Measurements from ENCODE around the gene SFPQ.
"Not testable (repeated sequence)": the region's sequence is repeated elsewhere in the genome, so short reads cannot be mapped to it uniquely, and the experiment has no call there.

SFPQ gene

GRCh38 chr1:35186239-35186638 is 6.7 kb downstream of the SFPQ start:
- DNase-seq = no peak

DNA sequence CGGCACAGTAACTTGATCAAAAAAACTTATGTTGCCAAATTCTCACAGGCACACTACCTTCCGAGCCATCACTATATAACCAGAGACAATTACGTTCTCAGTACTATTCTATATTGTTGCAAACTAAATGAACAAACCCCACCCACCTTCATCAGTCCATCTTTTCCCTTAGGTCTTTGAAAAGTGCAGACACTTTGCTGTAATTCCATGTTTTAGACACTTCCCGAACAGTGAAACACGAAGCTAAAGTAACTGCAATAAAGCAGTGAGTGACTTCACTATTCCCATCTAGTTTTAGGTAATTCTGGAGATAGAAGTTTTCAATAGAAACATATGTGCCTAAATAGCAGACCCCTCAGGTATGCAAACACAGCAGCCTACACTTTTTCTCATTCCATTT is 7.7 kb downstream of the SFPQ start:
- DNase-seq = no peak

DNA sequence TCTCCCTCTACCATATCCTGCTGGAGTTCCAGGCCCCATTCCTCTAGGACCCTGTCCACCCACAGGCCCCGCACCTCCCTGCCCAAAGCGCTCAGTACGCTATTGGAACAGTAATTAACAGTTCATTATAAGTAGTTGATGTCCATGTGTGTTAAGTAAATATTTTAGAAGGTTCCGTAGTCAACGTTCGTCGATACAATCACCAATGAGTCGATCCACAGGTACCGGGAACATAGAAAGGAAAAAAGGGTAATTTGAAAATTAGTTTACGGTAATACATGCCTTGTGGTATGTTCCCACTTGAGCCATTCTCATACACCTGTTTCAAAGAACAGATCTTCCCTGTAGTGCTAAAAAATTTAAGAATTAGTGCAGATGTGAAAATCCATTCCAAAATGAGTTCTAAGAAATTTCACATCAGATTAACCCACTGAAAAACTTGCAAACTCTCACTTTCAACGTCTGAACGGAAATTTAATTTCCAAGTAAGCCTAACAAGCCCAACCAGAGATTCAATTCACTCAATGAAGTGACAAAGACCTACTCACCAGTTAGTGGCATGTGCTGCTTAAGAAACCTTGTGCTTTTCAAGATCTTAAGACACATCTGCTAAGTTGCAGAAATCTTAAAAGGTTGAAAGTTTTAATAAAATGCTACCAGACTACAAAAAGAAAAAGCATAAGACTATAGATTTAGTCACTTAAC is 8.3 kb downstream of the SFPQ start:
- DNase-seq = no peak

GRCh38 chr1:35181790-35182455 is 11.0 kb downstream of the SFPQ start:
- DNase-seq = no peak

GRCh38 chr1:35180776-35181374 is 12.1 kb downstream of the SFPQ start:
- DNase-seq = no peak

DNA sequence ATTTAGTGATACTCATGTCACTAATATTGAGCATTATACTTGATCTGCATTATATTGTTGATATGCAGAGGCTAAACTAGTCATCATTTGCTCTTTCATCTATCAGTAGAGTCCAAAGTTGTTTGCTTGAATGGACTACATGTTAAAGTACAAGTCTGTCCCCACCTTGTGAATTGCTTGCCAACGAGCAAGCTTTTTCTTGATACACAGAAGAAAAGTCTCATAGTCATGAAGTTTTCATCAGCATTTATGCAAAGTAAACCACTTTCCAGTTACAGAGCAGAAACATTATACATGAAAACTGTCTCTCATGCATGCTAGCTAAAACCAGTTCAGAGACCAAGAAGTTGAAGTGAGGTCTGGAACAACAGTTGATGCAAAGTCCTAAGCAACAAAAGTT is 13.0 kb downstream of the SFPQ start:
- DNase-seq = no peak

DNA sequence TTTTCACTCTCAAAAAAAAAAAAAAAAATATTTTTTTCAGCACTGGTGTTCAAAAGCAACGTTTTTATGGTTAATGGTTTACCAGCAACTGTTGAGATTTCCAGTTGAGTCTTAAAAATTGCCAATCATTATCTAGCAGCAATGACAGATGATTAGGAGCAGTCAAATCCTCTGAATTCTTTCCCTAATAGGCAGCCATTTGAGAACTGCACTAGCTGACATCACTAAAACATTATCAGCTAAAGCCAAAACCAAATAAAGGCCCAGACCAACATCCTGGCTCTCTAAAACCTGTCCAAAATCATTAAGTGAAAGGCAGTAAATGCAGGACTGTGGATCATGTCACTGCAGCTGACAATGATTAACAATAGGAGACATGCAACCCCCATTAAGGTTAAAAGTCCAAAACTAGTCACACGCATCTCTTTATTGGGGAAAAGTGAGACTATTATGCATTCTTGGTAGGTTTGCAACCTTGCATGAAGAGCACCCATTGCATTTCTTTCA is 14.0 kb downstream of the SFPQ start:
- DNase-seq = no peak

- DNase-seq = no peak
These were observed 14.7 kb downstream of the SFPQ start for GRCh38 chr1:35178295-35178695.

- no peak for DNase-seq
These were observed 15.6 kb downstream of the SFPQ start for GRCh38 chr1:35177237-35177786.

DNA sequence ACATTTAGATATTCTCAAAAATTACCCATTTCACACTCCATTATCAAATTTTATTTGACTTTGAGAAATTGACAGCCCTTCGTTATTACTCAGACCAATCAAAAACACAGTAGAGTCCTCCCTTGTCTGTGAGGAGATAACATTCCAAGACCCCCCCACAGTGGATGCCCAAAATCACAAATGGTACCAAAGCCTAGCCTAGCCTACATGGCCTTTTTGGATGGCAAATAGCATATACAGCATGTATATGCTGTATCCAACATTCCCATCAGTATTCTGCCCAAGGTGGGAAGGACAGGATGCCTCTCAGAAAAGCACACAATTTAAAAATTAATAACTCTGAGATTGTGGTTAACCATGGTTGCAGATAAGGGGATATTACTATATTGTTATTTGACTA is 17.3 kb downstream of the SFPQ start:
- no peak for DNase-seq

- DNase-seq = no peak
These were observed 17.8 kb downstream of the SFPQ start for GRCh38 chr1:35175098-35175576.

GRCh38 chr1:35173909-35174540 is 18.9 kb downstream of the SFPQ start:
- DNase-seq = no peak

DNA sequence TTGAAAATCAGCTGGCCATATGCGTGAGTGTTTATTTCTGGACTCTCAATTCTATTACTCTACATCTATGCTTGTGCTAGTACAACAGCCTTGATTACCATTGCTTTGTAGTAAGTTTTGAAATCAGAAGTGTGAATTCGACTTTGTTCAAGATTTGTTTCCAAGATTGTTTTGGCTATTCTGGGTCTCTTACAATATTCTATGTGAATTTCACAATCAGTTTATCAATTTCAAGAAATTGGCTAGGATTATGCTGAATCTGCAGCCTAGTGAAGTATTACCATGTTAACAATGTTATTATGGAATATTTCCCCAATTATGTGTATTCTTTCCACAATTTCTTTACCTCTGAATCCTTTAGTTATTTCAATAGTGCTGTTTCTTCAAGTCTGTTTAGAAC is 19.5 kb downstream of the SFPQ start:
- DNase-seq = no peak

DNA sequence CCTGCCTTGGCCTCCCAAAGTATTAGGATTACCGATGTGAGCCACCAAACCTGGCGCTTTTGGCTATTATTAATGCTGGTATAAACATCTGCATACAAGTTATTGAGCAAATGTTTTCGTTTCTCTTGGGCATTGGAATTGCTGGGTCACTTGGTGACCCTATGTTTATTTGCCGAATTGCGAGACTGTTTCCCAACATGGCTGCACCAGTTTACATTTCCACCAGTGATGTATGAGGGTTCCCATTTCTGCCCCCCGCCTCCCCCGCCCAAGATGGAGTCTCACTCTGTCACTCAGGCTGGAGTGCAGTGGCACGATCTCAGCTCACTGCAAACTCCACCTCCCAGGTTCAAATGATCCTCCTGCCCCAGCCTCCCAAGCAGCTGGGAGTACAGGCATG is 20.9 kb downstream of the SFPQ start:
- DNase-seq = no peak

DNA sequence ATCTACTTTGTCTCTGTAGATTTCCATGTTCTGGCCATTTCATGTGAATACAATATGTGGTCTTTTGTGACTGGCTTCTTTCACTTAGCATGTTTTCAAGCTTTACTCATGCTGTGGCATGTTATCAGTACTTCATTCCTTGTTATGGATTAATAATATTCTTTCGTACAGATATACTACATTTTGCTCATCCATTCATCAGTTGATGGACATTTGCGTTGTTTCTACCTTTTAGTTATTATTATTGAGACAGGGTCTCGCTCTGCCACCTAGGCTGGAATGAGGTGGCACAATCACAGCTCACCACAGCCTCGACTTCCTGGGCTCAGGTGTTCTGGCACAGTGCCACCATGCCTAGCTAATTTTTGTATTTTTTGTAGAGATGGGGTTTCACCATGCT is 21.4 kb downstream of the SFPQ start:
- no peak for DNase-seq

DNA sequence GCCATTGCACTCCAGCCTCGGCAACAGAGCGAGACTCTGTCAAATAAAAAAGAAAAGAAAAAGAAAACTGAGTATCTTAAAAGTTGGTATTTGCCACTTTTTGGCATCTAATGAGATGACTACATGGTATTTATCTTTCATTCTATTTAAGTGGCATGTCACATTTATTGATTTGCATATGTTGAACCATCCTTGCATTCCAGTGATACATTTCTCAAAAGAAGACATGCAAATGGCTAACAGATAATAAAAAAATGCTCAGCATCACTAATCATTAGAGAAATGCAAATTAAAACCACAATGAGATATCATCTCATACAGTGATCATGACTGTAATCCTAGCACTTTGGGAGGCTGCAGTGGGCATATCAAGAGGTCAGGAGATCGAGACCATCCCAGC is 28.1 kb downstream of the SFPQ start:
- DNase-seq = no peak

DNA sequence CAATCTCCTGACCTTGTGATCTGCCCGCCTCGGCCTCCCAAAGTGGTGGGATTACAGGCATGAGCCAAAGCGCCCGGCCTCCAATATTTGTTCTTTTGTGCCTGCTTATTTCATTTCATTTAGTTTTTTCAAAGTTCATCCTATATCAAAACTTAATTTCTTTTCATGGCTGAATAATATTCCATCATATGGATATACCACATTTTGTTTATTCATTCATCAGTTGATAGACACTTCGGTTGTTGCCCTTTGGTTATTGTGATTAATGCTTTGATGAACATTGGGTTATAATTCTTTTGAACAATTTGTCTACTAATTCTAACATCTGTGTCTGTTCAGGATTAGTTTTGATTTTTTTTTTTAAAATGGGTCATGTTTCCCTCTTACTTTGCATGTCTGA is 41.7 kb downstream of the SFPQ start:
- no peak for DNase-seq

DNA sequence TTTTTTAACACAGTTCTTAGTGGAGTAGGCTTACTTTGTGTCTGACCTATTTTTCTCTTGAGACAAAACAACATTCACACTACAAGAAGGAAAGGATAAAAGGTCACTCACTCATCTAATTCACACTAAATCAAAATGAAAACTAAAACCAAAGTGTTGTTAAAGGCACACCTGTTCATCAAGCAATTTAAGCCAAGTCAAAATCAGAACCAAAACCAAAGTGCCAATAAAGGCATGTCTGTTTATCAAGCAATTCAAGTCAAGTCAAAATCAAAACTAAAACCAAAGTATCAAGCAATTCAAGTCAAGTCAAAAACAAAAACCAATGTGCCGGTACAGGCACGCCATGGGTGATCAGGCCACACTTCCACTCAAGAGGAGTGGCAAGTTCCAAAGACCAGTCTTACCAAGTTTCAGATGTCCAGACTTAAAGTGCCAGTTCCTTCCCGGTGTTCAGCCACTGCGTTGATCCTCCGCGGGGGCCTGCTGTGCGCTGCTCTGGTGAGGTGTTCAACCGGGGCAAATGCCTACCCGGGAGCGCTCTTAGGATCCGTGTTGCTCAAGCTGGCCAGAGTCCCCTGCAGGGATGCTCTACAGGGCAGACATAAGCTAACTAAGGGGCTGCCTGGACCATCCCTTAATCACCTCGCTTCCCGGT is 46.9 kb downstream of the SFPQ start:
- not testable (repeated sequence) for DNase-seq

GRCh38 chr1:35143737-35144508 is 49.0 kb downstream of the SFPQ start:
- no peak for DNase-seq

DNA sequence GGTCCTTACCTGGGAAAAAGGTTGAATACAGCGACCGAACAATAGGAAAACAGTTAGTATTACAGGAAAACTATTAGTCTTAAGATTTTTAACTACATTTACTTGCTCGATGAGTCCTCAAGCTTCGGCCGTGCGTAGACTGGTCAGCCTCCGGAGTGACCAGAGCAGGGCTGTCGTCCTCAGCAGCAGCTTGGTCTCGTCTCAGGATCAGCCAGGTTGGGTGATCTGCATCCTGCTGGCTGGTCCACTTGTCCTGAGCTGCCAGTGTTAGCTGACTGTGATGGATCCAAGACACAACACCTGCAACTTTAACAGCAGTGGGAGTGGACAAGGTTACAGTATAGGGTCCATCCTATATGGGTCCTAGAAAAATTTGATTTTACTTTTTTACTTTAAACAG is 50.2 kb downstream of the SFPQ start:
- DNase-seq = not testable (repeated sequence)

DNA sequence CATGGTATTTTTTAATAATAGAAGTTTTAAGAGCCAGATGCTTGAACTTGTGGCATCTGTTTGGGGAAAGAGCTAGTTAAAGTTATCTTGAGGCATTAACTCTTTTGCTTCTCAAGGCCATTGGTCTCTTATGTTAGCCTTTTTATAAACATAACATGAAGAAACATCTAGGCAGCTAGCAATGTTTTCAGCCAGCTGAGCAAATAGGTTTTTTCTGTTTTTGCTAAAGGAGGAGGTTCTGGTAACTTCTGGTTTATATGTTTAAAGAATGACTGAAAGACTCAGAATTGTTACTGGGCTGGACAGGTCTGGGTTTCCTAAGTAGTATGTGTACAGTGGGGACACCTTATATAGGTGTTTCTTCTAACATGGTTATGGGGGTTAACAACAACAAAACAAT is 50.7 kb downstream of the SFPQ start:
- DNase-seq = not testable (repeated sequence)

- DNase-seq = not testable (repeated sequence)
These were observed 55.4 kb downstream of the SFPQ start for GRCh38 chr1:35137590-35137989.

Measured in effector CD4-positive, alpha-beta T cell (primary cell).